ENCODE measurements around the gene HS6ST3.
"Not testable (repeated sequence)": the region's sequence is repeated elsewhere in the genome, so short reads cannot be mapped to it uniquely, and the experiment has no call there.

Gene HS6ST3

DNA sequence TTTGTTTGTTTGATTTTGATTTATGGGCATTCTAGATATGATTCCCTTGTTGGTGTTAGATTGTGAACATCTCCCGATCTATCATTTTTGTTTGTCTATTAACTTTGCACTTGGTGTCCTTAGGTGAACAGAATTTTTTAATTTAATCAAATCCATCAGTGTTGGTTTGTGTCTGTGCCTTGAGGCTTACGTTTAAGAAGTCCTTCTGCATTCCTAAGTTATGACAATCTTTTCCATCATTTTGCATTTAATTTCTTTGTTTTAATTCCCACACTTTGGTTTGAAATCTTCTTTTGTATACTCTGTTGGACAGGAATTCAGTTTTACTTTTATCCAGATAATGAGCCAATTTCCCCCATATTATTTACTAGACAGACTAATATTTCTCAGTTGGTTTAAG lies 421.7 kb downstream of the HS6ST3 start:
- POLR2A ChIA-PET, result no interaction called here
- CTCF ChIA-PET, result no interaction called here
- no peak for DNase-seq (ENCODE audit: extremely low spot score)
- TF ChIP-seq ZNF384 (IDR thresholded peaks at IDR 0.05) (no peak), CTBP1 (IDR thresholded peaks at IDR 0.05; ENCODE audit: borderline replicate concordance) (no peak), LEF1 (IDR thresholded peaks at IDR 0.05; ENCODE audit: borderline replicate concordance) (no peak), HDGF (IDR thresholded peaks at IDR 0.05; ENCODE audit: borderline replicate concordance) (no peak), FOXK2 (IDR thresholded peaks at IDR 0.05) (no peak), FOXA1 (IDR thresholded peaks at IDR 0.05) (no peak), ARNT (IDR thresholded peaks at IDR 0.05) (no peak), L3MBTL2 (conservative IDR thresholded peaks at IDR 0.05) (no peak), FOXM1 (IDR thresholded peaks at IDR 0.05; ENCODE audit: borderline replicate concordance) (no peak), ELF4 (IDR thresholded peaks at IDR 0.05) (no peak), NFRKB (IDR thresholded peaks at IDR 0.05) (no peak), SP1 (IDR thresholded peaks at IDR 0.05) (no peak), BHLHE40 (IDR thresholded peaks at IDR 0.05; ENCODE audit: borderline replicate concordance) (no peak), SUZ12 (IDR thresholded peaks at IDR 0.05) (no peak), TARDBP (IDR thresholded peaks at IDR 0.05) (no peak)
- TF ChIP-seq, protein P1, sequence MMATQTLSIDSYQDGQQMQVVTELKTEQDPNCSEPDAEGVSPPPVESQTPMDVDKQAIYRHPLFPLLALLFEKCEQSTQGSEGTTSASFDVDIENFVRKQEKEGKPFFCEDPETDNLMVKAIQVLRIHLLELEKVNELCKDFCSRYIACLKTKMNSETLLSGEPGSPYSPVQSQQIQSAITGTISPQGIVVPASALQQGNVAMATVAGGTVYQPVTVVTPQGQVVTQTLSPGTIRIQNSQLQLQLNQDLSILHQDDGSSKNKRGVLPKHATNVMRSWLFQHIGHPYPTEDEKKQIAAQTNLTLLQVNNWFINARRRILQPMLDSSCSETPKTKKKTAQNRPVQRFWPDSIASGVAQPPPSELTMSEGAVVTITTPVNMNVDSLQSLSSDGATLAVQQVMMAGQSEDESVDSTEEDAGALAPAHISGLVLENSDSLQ (IDR thresholded peaks at IDR 0.05), result no peak

DNA sequence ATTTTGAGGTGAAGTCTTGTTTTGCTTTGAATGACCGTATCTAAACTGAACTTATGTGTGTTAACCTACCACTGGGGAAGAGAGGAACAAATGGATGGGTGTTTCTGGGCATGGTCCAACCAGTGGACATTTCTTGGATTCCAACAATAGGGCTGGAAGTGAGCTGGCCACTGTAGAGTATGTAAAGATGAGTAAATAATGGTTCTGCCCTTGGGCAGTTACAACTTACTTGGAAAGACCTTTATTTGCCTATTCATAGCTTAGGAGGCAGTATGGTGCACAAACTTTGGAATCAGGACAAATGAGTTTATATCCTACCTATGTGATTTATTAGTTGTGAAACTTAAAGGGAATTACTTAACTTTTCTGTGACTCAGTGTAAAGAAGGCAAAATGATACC lies 429.5 kb downstream of the HS6ST3 start:
- POLR2A ChIA-PET, result no interaction called here
- DNase-seq (ENCODE audit: extremely low spot score), result no peak
- TF ChIP-seq NFRKB (IDR thresholded peaks at IDR 0.05) (no peak), SP1 (IDR thresholded peaks at IDR 0.05) (no peak), TARDBP (IDR thresholded peaks at IDR 0.05) (no peak), LEF1 (IDR thresholded peaks at IDR 0.05; ENCODE audit: borderline replicate concordance) (no peak), HDGF (IDR thresholded peaks at IDR 0.05; ENCODE audit: borderline replicate concordance) (no peak), FOXM1 (IDR thresholded peaks at IDR 0.05; ENCODE audit: borderline replicate concordance) (no peak), FOXK2 (IDR thresholded peaks at IDR 0.05) (no peak), ARNT (IDR thresholded peaks at IDR 0.05) (no peak), CTBP1 (IDR thresholded peaks at IDR 0.05; ENCODE audit: borderline replicate concordance) (no peak), L3MBTL2 (conservative IDR thresholded peaks at IDR 0.05) (no peak), ELF4 (IDR thresholded peaks at IDR 0.05) (no peak), ZNF384 (IDR thresholded peaks at IDR 0.05) (no peak), FOXA1 (IDR thresholded peaks at IDR 0.05) (no peak), BHLHE40 (IDR thresholded peaks at IDR 0.05; ENCODE audit: borderline replicate concordance) (no peak), SUZ12 (IDR thresholded peaks at IDR 0.05) (no peak)
- TF ChIP-seq, protein P1 (IDR thresholded peaks at IDR 0.05), result no peak
- CTCF ChIA-PET, result no interaction called here

DNA sequence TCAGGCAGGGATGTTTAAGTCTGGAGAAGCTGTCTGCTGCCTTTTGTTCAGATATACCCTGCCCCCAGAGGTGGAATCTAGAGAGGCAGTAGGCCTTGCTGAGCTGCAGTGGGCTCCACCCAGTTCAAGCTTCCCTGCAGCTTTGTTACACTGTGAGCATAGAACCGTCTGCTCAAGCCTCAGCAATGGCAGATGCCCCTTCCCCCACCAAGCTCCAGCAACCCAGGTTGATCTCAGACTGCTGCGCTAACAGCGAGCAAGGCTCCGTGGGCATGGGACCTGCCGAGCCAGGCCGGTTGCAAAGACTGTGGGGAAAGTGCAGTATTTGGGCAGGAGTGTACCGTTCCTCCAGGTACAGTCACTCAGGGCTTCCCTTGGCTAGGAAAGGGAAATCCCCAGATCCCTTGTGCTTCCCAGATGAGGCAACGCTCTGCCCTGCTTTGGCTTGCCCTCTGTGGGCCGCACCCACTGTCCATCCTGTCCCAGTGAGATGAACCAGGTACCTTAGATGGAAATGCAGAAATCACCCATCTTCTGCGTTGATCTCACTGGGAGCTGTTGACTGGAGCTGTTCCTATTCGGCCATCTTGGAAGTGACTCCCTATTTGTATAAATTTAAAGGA lies 434.6 kb downstream of the HS6ST3 start:
- DNase-seq (ENCODE audit: extremely low spot score); CTCF ChIA-PET; POLR2A ChIA-PET: not testable (repeated sequence)

DNA sequence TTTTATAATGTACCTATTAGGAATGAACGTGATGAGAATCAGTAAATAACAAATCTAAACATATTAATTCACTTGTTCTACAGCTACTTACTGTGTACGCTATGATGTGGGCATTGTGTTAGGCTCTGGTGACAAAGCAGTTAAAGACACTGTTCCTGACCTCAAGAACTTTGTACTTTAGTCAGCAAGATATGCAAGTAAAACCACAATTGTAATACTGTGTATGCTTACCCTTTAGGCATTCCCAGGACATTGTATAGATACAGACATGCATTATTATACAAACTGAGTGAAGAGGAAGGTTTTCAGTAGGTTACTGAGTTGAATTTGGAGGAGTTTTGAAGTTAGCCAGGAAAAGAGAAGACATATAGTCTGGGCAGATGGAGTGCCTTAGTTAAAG lies 435.8 kb downstream of the HS6ST3 start:
- DNase-seq (ENCODE audit: extremely low spot score), result no peak
- POLR2A ChIA-PET, result no interaction called here
- CTCF ChIA-PET, result no interaction called here
- TF ChIP-seq TARDBP (IDR thresholded peaks at IDR 0.05) (no peak), ZNF384 (IDR thresholded peaks at IDR 0.05) (no peak), ARNT (IDR thresholded peaks at IDR 0.05) (no peak), L3MBTL2 (conservative IDR thresholded peaks at IDR 0.05) (no peak), FOXM1 (IDR thresholded peaks at IDR 0.05; ENCODE audit: borderline replicate concordance) (no peak), CTBP1 (IDR thresholded peaks at IDR 0.05; ENCODE audit: borderline replicate concordance) (no peak), ELF4 (IDR thresholded peaks at IDR 0.05) (no peak), FOXK2 (IDR thresholded peaks at IDR 0.05) (no peak), LEF1 (IDR thresholded peaks at IDR 0.05; ENCODE audit: borderline replicate concordance) (no peak)

DNA sequence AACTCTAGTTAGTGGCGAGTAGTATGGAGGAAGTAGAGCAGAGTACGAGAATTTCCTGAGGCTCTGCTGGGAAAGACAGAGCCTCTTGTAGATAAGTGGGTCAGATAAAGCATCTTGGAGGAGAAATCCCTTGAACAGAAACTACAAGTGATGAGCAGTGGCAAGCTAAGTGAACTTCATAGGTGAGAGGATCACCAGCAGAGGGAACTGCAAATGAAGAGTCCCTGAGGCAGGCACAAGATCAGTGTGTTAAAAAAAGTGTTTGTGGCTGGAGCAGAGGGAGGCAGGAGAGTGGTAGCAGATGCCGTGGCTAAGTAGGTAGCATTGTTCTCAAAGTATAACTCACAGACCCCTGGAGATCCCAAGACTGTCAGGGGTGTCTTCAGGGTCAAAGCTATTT lies 437.6 kb downstream of the HS6ST3 start:
- no peak for DNase-seq (ENCODE audit: extremely low spot score)
- ChIA-PET CTCF (no interaction called here), POLR2A (no interaction called here)
- no peak for TF ChIP-seq SP1 (IDR thresholded peaks at IDR 0.05)
- TF ChIP-seq, protein P1 (IDR thresholded peaks at IDR 0.05), result no peak
- no peak for TF ChIP-seq CTBP1 (IDR thresholded peaks at IDR 0.05; ENCODE audit: borderline replicate concordance)

DNA sequence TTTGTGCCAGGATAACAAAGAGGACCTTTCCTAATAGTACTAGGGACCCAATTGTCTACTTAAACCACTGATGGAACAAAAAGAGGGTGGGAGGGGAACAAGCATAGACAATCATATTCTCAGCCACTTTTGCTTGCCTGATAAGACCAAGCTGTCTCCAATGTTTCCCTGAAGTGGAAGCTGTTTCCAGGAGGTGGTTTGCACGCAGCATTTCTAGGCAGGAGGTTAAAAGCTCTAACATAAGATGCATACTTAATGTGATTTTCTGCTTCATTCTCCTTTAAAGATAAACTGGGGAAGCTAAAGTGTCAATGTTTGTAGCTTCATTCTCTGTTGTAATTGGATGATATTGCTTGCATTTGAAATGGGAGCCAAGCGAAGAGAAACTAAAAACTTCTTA lies 442.9 kb downstream of the HS6ST3 start:
- TF ChIP-seq LEF1 (IDR thresholded peaks at IDR 0.05; ENCODE audit: borderline replicate concordance), result no peak
- no peak for TF ChIP-seq L3MBTL2 (conservative IDR thresholded peaks at IDR 0.05)
- TF ChIP-seq SUZ12 (IDR thresholded peaks at IDR 0.05), result no peak
- ChIA-PET POLR2A (no interaction called here), CTCF (no interaction called here)
- no peak for DNase-seq (ENCODE audit: extremely low spot score)

DNA sequence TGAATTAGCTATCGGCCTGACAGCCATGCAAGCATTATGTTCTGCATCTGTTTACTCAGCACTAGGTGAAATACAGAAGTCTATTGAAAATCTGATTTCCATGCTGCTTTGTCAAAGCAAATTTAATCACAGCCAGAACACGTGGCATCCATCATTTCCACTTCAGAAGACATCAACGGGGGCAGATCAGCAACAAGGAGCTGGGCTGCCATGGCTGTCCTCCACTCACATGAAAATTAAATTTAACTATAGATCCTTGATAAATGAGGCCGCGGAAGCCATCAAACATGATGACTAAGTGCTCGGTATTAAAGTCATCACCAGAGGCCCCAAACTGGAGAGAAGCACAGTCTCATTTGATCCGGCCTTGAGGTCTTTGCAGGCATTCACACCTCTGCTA lies 443.5 kb downstream of the HS6ST3 start:
- ChIA-PET POLR2A (no interaction called here), CTCF (no interaction called here)
- TF ChIP-seq FOXK2 (IDR thresholded peaks at IDR 0.05) (no peak), SUZ12 (IDR thresholded peaks at IDR 0.05) (no peak), NFRKB (IDR thresholded peaks at IDR 0.05) (no peak), CTBP1 (IDR thresholded peaks at IDR 0.05; ENCODE audit: borderline replicate concordance) (no peak), ZNF384 (IDR thresholded peaks at IDR 0.05) (no peak), FOXA1 (IDR thresholded peaks at IDR 0.05) (no peak), FOXM1 (IDR thresholded peaks at IDR 0.05; ENCODE audit: borderline replicate concordance) (no peak), L3MBTL2 (conservative IDR thresholded peaks at IDR 0.05) (no peak), BHLHE40 (IDR thresholded peaks at IDR 0.05; ENCODE audit: borderline replicate concordance) (no peak), SP1 (IDR thresholded peaks at IDR 0.05) (no peak), HDGF (IDR thresholded peaks at IDR 0.05; ENCODE audit: borderline replicate concordance) (no peak), ARNT (IDR thresholded peaks at IDR 0.05) (no peak), ELF4 (IDR thresholded peaks at IDR 0.05) (no peak), LEF1 (IDR thresholded peaks at IDR 0.05; ENCODE audit: borderline replicate concordance) (no peak), TARDBP (IDR thresholded peaks at IDR 0.05) (no peak)
- TF ChIP-seq, protein P1 (IDR thresholded peaks at IDR 0.05), result no peak
- DNase-seq (ENCODE audit: extremely low spot score), result no peak

Measured in HEK293T (cell line).